ENCODE measurements around the gene AMIGO3. TPM values are rescaled to one million over a fixed set of nuclear protein-coding genes. Genes with fewer than 3 reads are reported as not detected.
A peak's percentile ranks its signal among the peaks of the same experiment; 100 is the strongest.

The AMIGO3 gene
- total RNA-seq, 1 experiment from 2014 or later = not detected

- intact Hi-C loops (cut with micrococcal nuclease; ENCODE audit: unreplicated experiment) = loop anchor here (5.0 kb wide), 1 partner anchor 65 kb away; the partner anchor contains the start of gene IP6K1
- no peak for DNase-seq
- H3K4me3 Mint-ChIP-seq (ENCODE audit: unreplicated experiment) = peak overlapping the region; percentile 79
Observed at GRCh38 chr3:49721896-49722781, 2.7 kb upstream of the AMIGO3 start.

GRCh38 chr3:49721596-49721895 lies 2.1 kb upstream of the AMIGO3 start:
- Histone ChIP-seq H3K36me3 (ENCODE audit: control insufficient read depth, insufficient read depth, low read length) (peaks cover 3% of the 10 kb centered on the region), H3K4me1 (peaks cover 9% of the 10 kb centered on the region), H3K9me3 (no peaks in the 10 kb centered on the region), H3K27me3 (replicated peaks; ENCODE audit: control insufficient read depth, insufficient read depth, low read length) (no peaks in the 10 kb centered on the region), H3K4me3 (ENCODE audit: low read depth, low read length) (no peak overlapping the region)
- ChIA-PET POLR2A (no interaction called here), CTCF (no interaction called here)
- Mint-ChIP-seq H3K27me3 (ENCODE audit: insufficient read depth, unreplicated experiment) (no peaks in the 10 kb centered on the region), H3K9me3 (ENCODE audit: unreplicated experiment) (no peaks in the 10 kb centered on the region), H3K4me3 (ENCODE audit: unreplicated experiment) (peak overlapping the region; percentile 45), H3K27ac (ENCODE audit: unreplicated experiment) (no peak overlapping the region), H3K4me1 (ENCODE audit: low read depth, unreplicated experiment) (peaks cover 7% of the 10 kb centered on the region), H3K36me3 (ENCODE audit: insufficient read depth, unreplicated experiment) (peaks cover 68% of the 10 kb centered on the region)
- intact Hi-C loops (cut with micrococcal nuclease; ENCODE audit: unreplicated experiment) = loop anchor here (5.0 kb wide), 1 partner anchor 66 kb away; the partner anchor contains the start of gene IP6K1
- no TSS peak for BruUV-seq (replicated peaks)
- peak in 1 of 2 experiments; percentile 32 for DNase-seq
- no peak for TF ChIP-seq CTCF (IDR thresholded peaks at IDR 0.05; ENCODE audit: insufficient read depth in 1 of 2, low read depth in 1 of 2, low read length in 1 of 2, severe bottlenecking in 1 of 2, unreplicated experiment in 1 of 2)

More at GRCh38 chr3:49721896-49722781, 2.7 kb upstream of the AMIGO3 start:
- BruUV-seq (replicated peaks) = no TSS peak
- peaks cover 4% of the 10 kb centered on the region for H3K36me3 ChIP-seq (ENCODE audit: control insufficient read depth, insufficient read depth, low read length)
- Mint-ChIP-seq H3K9me3 (ENCODE audit: unreplicated experiment) (no peaks in the 10 kb centered on the region), H3K4me1 (ENCODE audit: low read depth, unreplicated experiment) (peaks cover 7% of the 10 kb centered on the region), H3K36me3 (ENCODE audit: insufficient read depth, unreplicated experiment) (peaks cover 73% of the 10 kb centered on the region), H3K27ac (ENCODE audit: unreplicated experiment) (peak overlapping the region; percentile 92), H3K27me3 (ENCODE audit: insufficient read depth, unreplicated experiment) (no peaks in the 10 kb centered on the region)
- no peak overlapping the region for H3K4me3 ChIP-seq (ENCODE audit: low read depth, low read length)
- H3K9me3 ChIP-seq = no peaks in the 10 kb centered on the region
- ChIA-PET POLR2A (no interaction called here), CTCF (interaction anchor here (0.9 to 1.8 kb wide), 3 partner anchors 81 to 182 kb away, joined by 3 to 4 read pairs (median 4); partner anchors contain the start of gene INKA1)
- H3K4me1 ChIP-seq = peaks cover 9% of the 10 kb centered on the region
- no peaks in the 10 kb centered on the region for H3K27me3 ChIP-seq (replicated peaks; ENCODE audit: control insufficient read depth, insufficient read depth, low read length)
- TF ChIP-seq CTCF (IDR thresholded peaks at IDR 0.05; ENCODE audit: insufficient read depth in 1 of 2, low read depth in 1 of 2, low read length in 1 of 2, severe bottlenecking in 1 of 2, unreplicated experiment in 1 of 2) = no peak

GRCh38 chr3:49720855-49721595 lies 1.5 kb upstream of the AMIGO3 start:
- no peak for TF ChIP-seq CTCF (IDR thresholded peaks at IDR 0.05; ENCODE audit: insufficient read depth in 1 of 2, low read depth in 1 of 2, low read length in 1 of 2, severe bottlenecking in 1 of 2, unreplicated experiment in 1 of 2)
- peak in 1 of 2 experiments; percentile 30 for DNase-seq
- H3K9me3 ChIP-seq = no peaks in the 10 kb centered on the region
- Mint-ChIP-seq H3K4me1 (ENCODE audit: low read depth, unreplicated experiment) (peaks cover 7% of the 10 kb centered on the region), H3K9me3 (ENCODE audit: unreplicated experiment) (no peaks in the 10 kb centered on the region), H3K27me3 (ENCODE audit: insufficient read depth, unreplicated experiment) (no peaks in the 10 kb centered on the region), H3K4me3 (ENCODE audit: unreplicated experiment) (peak overlapping the region; percentile 45), H3K27ac (ENCODE audit: unreplicated experiment) (no peak overlapping the region), H3K36me3 (ENCODE audit: insufficient read depth, unreplicated experiment) (peaks cover 72% of the 10 kb centered on the region)
- H3K4me1 ChIP-seq = peaks cover 9% of the 10 kb centered on the region
- POLR2A ChIA-PET = no interaction called here
- H3K36me3 ChIP-seq (ENCODE audit: control insufficient read depth, insufficient read depth, low read length) = peaks cover 1% of the 10 kb centered on the region; the same call in 1 of the 2 replicates
- BruUV-seq (replicated peaks) = no TSS peak
- CTCF ChIA-PET = interaction anchor here (0.5 kb wide), 2 partner anchors 473 to 600 kb away, joined by 3 to 4 read pairs; no protein-coding TSS in a partner anchor
- no peak overlapping the region for H3K4me3 ChIP-seq (ENCODE audit: low read depth, low read length)
- intact Hi-C loops (cut with micrococcal nuclease; ENCODE audit: unreplicated experiment) = loop anchor here (5.0 kb wide), 1 partner anchor 66 kb away; the partner anchor contains the start of gene IP6K1
- H3K27me3 ChIP-seq (replicated peaks; ENCODE audit: control insufficient read depth, insufficient read depth, low read length) = no peaks in the 10 kb centered on the region

Data from Caco-2 (cell line).